HCT116 (cell line): ENCODE results near the gene SSTR3. TPM values are rescaled to one million over a fixed set of nuclear protein-coding genes. Genes with fewer than 3 reads are reported as not detected.

Experiments used
- ATAC-seq: fragments of 200-7000 bp; cut with Tn5 transposase; 2 replicates; pipeline ENCODE4 v1.9.1; 2020; ENCODE audit warnings: mild to moderate bottlenecking, moderate library complexity
- BruUV-seq: library from RNA; stranded (reverse); fragments of 400-500 nt; replicated peaks from 2 replicates; lab custom pipeline; 2021; lab: Mats Ljungman, UMichigan
- CTCF ChIA-PET: fragments of 300-600 bp; sonication (Branson Sonifier 250); formaldehyde crosslinking; loops from one replicate; lab custom pipeline; 2021; ENCODE audit warnings: antibody characterized with exemption; lab: Charles Lee
- POLR2A ChIA-PET: fragments of 300-600, 350-600 bp; sonication (Branson Sonifier 250); formaldehyde crosslinking; loops from one replicate; lab custom pipeline; 2021; ENCODE audit warnings: antibody characterized with exemption; lab: Charles Lee
- RAD21 ChIA-PET, 2 experiments: fragments of 300-600 bp; sonication (Branson Sonifier 250); formaldehyde crosslinking; loops; one replicate each; lab custom pipeline; 2023; ENCODE audit warnings: low total read pairs in 2 of 2; ENCODE audit not compliant: uncharacterized antibody in 2 of 2, unreplicated experiment in 2 of 2, low non-redundant PET in 1 of 2; lab: Charles Lee
- DNase-seq: peaks from one replicate; pipeline ENCODE4 v3.0.0-alpha.2; 2010; ENCODE audit warnings: low read depth, low spot score
- H2AFZ ChIP-seq: fragments of 200-600 bp; shearing (Covaris generic), sonication (generic); 2 replicates; pipeline ENCODE4 v1.6.1; 2017; ENCODE audit warnings: low read depth, mixed run types, mixed read lengths, antibody characterized with exemption, low read length; ENCODE audit not compliant: poor library complexity, severe bottlenecking
- H3K27ac ChIP-seq: 2 replicates; pipeline ENCODE4 v1.5.1; 2012; ENCODE audit warnings: low read depth, low read length
- H3K27me3 ChIP-seq: fragments of 200-600 bp; sonication (generic); 2 replicates; pipeline ENCODE4 v1.6.1; 2016; ENCODE audit warnings: mixed run types, low read length, mixed read lengths; ENCODE audit not compliant: insufficient read depth
- H3K36me3 ChIP-seq, 2 experiments: fragments of 200-500 bp in 1 of 2; fragments of 200-600 bp in 1 of 2; sonication (Bioruptor generic) in 1 of 2; sonication (generic) in 1 of 2; 2 replicates each; pipeline versions ENCODE4 v1.5.1 to v1.6.1; 2014 to 2016; ENCODE audit warnings: low read length in 2 of 2, inconsistent platforms in 1 of 2, mixed read lengths in 1 of 2, mixed run types in 1 of 2; ENCODE audit not compliant: insufficient read depth in 2 of 2, control insufficient read depth in 1 of 2
- H3K4me1 ChIP-seq, 2 experiments: fragments of 200-600 bp in 1 of 2; sonication (generic) in 1 of 2; 2 replicates each; pipeline versions ENCODE4 v1.5.1 to v1.6.1; 2012 to 2017; ENCODE audit warnings: low read length in 2 of 2, inconsistent platforms in 1 of 2, mild to moderate bottlenecking in 1 of 2, mixed read lengths in 1 of 2, mixed run types in 1 of 2, moderate library complexity in 1 of 2; ENCODE audit not compliant: insufficient read depth in 2 of 2, control insufficient read depth in 1 of 2
- H3K4me2 ChIP-seq: fragments of 200-600 bp; sonication (generic); 2 replicates; pipeline ENCODE4 v1.6.1; 2017; ENCODE audit warnings: mixed run types, low read length, mixed read lengths
- H3K4me3 ChIP-seq, 2 experiments: fragments of 200-600 bp in 1 of 2; sonication (generic) in 1 of 2; replicated peaks in 1 of 2; 2 replicates each; pipeline ENCODE4 v1.5.1; 2011 to 2016; ENCODE audit warnings: low read length in 2 of 2, control low read depth in 1 of 2, low read depth in 1 of 2, mild to moderate bottlenecking in 1 of 2, mixed read lengths in 1 of 2, mixed run types in 1 of 2
- H3K79me2 ChIP-seq: fragments of 200-600 bp; sonication (generic); 2 replicates; pipeline ENCODE4 v1.6.1; 2017; ENCODE audit warnings: mild to moderate bottlenecking, mixed run types, low read length, moderate library complexity, mixed read lengths; ENCODE audit not compliant: insufficient read depth
- H3K9ac ChIP-seq: fragments of 200-600 bp; sonication (generic); 2 replicates; pipeline ENCODE4 v1.6.1; 2016; ENCODE audit warnings: low read length, mixed read lengths
- H3K9me2 ChIP-seq: fragments of 200-600 bp; sonication (generic), shearing (Covaris generic); 2 replicates; pipeline ENCODE4 v1.6.1; 2017; ENCODE audit warnings: mixed run types, mild to moderate bottlenecking, moderate library complexity; ENCODE audit not compliant: insufficient read depth
- H3K9me3 ChIP-seq, 2 experiments: fragments of 200-500 bp in 1 of 2; fragments of 200-600 bp in 1 of 2; sonication (Bioruptor generic) in 1 of 2; sonication (generic) in 1 of 2; 2 replicates each; pipeline ENCODE4 v1.6.1; 2014 to 2017; ENCODE audit warnings: low read length in 2 of 2, mixed read lengths in 2 of 2, inconsistent platforms in 1 of 2, low read depth in 1 of 2, mild to moderate bottlenecking in 1 of 2, mixed run types in 1 of 2, moderate library complexity in 1 of 2; ENCODE audit not compliant: control insufficient read depth in 1 of 2, insufficient read depth in 1 of 2
- H4K20me1 ChIP-seq: fragments of 200-600 bp; sonication (generic), shearing (Covaris generic); 2 replicates; pipeline ENCODE4 v1.6.1; 2017; ENCODE audit warnings: mixed run types, mild to moderate bottlenecking, moderate library complexity; ENCODE audit not compliant: insufficient read depth
- EGR1 ChIP-seq: IDR thresholded peaks from 2 replicates; pipeline ENCODE4 v1.6.1; 2012; ENCODE audit warnings: low read depth
- EZH2phosphoT487 ChIP-seq: fragments of 200-600 bp; IDR thresholded peaks from 2 replicates; pipeline ENCODE4 v1.6.1; 2018; ENCODE audit warnings: antibody characterized with exemption, borderline replicate concordance
- POLR2AphosphoS5 ChIP-seq: IDR thresholded peaks from 2 replicates; pipeline ENCODE4 v1.6.1; 2011; ENCODE audit warnings: mild to moderate bottlenecking, low read depth, low read length, moderate library complexity
- RAD21 ChIP-seq: IDR thresholded peaks from 2 replicates; pipeline ENCODE4 v1.6.1; 2012; ENCODE audit warnings: low read depth, mild to moderate bottlenecking
- SP1 ChIP-seq: IDR thresholded peaks from 2 replicates; pipeline ENCODE4 v1.6.1; 2012; ENCODE audit warnings: low read depth
- intact Hi-C: fragments of 100-400 bp; cut with micrococcal nuclease; formaldehyde crosslinking; loops from 2 replicates; pipeline ENCODE4 v1.10.0; 2022
- total RNA-seq: library from RNA; stranded (reverse); gene quantifications from one replicate; pipeline ENCODE4 v1.2.1, GENCODE V29; 2021; ENCODE audit not compliant: unreplicated experiment
- TF ChIP-seq, protein P1 (sequence below), 3 experiments: fragments of 200-600 bp in 1 of 3; sonication (generic) in 1 of 3; IDR thresholded peaks in 2 of 3; conservative IDR thresholded peaks in 1 of 3; 2 replicates each; pipeline ENCODE4 v1.5.1; 2012 to 2017; ENCODE audit warnings: low read depth in 2 of 3, low read length in 2 of 3, antibody characterized with exemption in 1 of 3, borderline replicate concordance in 1 of 3, control low read depth in 1 of 3, mild to moderate bottlenecking in 1 of 3, mixed read lengths in 1 of 3, mixed run types in 1 of 3, moderate library complexity in 1 of 3; ENCODE audit not compliant: insufficient read depth in 1 of 3

SSTR3 gene
- total RNA-seq, 1 experiment from 2014 or later: not detected

GRCh38 chr22:37197451-37198257, 14.6 kb downstream of the SSTR3 start:
- TSS peak; percentile 33 for BruUV-seq
- H3K4me3 ChIP-seq: peak overlapping the region; percentile 77 to 82
- no peaks in the 10 kb centered on the region for H4K20me1 ChIP-seq
- ChIA-PET RAD21 (interaction anchor here (0.9 to 1.5 kb wide), 5 partner anchors 9 to 32 kb away, joined by 3 to 7 read pairs (median 5); no protein-coding TSS in a partner anchor), CTCF (interaction anchor here (0.7 to 1.9 kb wide), 16 partner anchors 9 to 422 kb away, joined by 3 to 14 read pairs (median 4); partner anchors contain the start of genes C1QTNF6 and IFT27), POLR2A (interaction anchor here (0.9 to 4.4 kb wide), 6 partner anchors 8 to 415 kb away, joined by 3 to 29 read pairs (median 4); partner anchors contain the start of gene C1QTNF6)
- peak overlapping the region; percentile 93 for H3K9ac ChIP-seq
- H3K9me2 ChIP-seq: no peaks in the 10 kb centered on the region
- ATAC-seq: peak; percentile 54
- intact Hi-C loops: loop anchor here (1.0 to 10.0 kb wide), 6 partner anchors 31 to 651 kb away; no protein-coding TSS in a partner anchor
- H3K4me1 ChIP-seq: peaks cover 38 to 78% of the 10 kb centered on the region in 2 experiments
- peak; percentile 92 for DNase-seq
- no peaks in the 10 kb centered on the region for H3K27me3 ChIP-seq
- H3K27ac ChIP-seq: peak overlapping the region; percentile 94
- no peaks in the 10 kb centered on the region for H3K79me2 ChIP-seq
- H3K9me3 ChIP-seq: no peaks in the 10 kb centered on the region
- H3K36me3 ChIP-seq: no peaks in the 10 kb centered on the region
- no peak overlapping the region for H2AFZ ChIP-seq
- H3K4me2 ChIP-seq: peak overlapping the region; percentile 94
- peak; percentile 45; the same call in 1 of the 2 replicates for TF ChIP-seq POLR2AphosphoS5
- TF ChIP-seq RAD21: no peak
- no peak for TF ChIP-seq SP1

- intact Hi-C loops: loop anchor here (1.0 to 10.0 kb wide), 3 partner anchors 62 to 342 kb away; no protein-coding TSS in a partner anchor
- Histone ChIP-seq H3K4me1 (peaks cover 38 to 85% of the 10 kb centered on the region in 2 experiments), H3K9ac (peak overlapping the region; percentile 93), H3K4me3 (peak overlapping the region; percentile 77 to 82), H4K20me1 (no peaks in the 10 kb centered on the region), H3K27me3 (no peaks in the 10 kb centered on the region), H2AFZ (no peak overlapping the region), H3K27ac (peak overlapping the region; percentile 94), H3K36me3 (no peaks in the 10 kb centered on the region), H3K4me2 (peak overlapping the region; percentile 94), H3K9me2 (no peaks in the 10 kb centered on the region), H3K9me3 (no peaks in the 10 kb centered on the region), H3K79me2 (no peaks in the 10 kb centered on the region)
- ChIA-PET POLR2A (interaction anchor here (0.9 to 4.4 kb wide), 6 partner anchors 7 to 414 kb away, joined by 3 to 29 read pairs (median 4); partner anchors contain the start of gene C1QTNF6), CTCF (interaction anchor here (0.8 to 1.9 kb wide), 15 partner anchors 8 to 421 kb away, joined by 3 to 14 read pairs (median 4); partner anchors contain the start of genes C1QTNF6 and IFT27), RAD21 (interaction anchor here (0.9 to 1.5 kb wide), 5 partner anchors 8 to 31 kb away, joined by 3 to 7 read pairs (median 5); no protein-coding TSS in a partner anchor)
- DNase-seq: peak; percentile 56
- no TSS peak for BruUV-seq
- peak; percentile 25; the same call in 1 of the 2 replicates for TF ChIP-seq POLR2AphosphoS5
- TF ChIP-seq EGR1: no peak
- TF ChIP-seq, protein P1, sequence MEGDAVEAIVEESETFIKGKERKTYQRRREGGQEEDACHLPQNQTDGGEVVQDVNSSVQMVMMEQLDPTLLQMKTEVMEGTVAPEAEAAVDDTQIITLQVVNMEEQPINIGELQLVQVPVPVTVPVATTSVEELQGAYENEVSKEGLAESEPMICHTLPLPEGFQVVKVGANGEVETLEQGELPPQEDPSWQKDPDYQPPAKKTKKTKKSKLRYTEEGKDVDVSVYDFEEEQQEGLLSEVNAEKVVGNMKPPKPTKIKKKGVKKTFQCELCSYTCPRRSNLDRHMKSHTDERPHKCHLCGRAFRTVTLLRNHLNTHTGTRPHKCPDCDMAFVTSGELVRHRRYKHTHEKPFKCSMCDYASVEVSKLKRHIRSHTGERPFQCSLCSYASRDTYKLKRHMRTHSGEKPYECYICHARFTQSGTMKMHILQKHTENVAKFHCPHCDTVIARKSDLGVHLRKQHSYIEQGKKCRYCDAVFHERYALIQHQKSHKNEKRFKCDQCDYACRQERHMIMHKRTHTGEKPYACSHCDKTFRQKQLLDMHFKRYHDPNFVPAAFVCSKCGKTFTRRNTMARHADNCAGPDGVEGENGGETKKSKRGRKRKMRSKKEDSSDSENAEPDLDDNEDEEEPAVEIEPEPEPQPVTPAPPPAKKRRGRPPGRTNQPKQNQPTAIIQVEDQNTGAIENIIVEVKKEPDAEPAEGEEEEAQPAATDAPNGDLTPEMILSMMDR (IDR thresholded peaks at IDR 0.05 in 2 of 3, conservative IDR thresholded peaks at IDR 0.05 in 1 of 3; ENCODE audit: borderline replicate concordance in 1 of 3, insufficient read depth in 1 of 3, low read depth in 2 of 3, low read length in 2 of 3): peak in 2 of 3 experiments; percentile 5 to 22; a peak in 1 of 6 replicates
- no peak for TF ChIP-seq EZH2phosphoT487
- ATAC-seq: peak; percentile 41
Observed at GRCh38 chr22:37196539-37197450, 15.5 kb downstream of the SSTR3 start.
